Measurements from ENCODE around the gene ITLN2.

ITLN2 gene

DNA sequence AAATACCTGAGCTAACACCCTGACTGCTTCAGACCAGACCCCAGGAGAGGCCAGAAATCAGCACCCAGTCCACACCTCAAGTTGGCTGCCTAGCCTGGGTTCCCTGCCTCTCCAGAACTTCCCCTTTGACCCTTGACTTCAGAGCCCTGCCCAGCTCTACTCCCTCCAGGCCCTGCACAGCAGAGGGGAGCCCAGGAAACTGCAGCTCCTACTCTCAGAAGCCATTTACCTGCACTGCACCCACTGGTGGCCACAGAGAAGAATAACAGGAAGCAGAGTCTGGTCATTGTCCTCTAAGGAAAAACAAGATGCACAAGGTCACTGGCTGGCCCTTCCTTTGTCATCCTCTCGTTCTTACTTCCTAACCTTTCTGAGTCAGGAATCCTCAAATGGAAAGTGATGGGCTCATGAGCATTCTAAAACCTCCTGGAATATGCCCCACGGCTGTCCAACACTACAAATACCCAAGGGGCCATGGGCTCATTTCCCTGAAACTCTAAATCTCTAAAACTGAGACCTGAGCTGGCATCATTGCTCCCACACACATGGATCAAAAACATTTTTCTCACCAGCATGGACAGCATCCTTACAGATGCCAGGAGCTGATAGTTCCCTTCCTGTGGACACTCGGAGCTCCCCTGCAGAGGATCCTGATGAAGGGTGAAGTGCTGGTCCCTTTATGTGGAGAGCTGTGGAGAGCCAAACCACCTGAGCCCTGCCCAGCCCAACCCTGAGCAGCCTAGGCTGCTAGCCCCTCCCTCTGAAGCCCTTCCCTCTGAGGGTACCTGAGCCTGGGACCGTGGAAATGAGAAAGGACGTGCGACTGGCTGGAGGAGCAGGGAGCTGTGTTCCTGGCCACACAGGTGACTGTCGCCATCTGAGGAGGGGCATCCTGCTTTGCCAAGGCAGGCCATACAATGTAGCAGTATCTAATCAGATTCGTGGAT lies at the start of gene ITLN2:
TSS of gene ITLN2 (minus strand) at position 652 of the 947 bp plus-strand sequence. CDS start at position 584, 68 bp downstream.
- DNase-seq = no peak

DNA sequence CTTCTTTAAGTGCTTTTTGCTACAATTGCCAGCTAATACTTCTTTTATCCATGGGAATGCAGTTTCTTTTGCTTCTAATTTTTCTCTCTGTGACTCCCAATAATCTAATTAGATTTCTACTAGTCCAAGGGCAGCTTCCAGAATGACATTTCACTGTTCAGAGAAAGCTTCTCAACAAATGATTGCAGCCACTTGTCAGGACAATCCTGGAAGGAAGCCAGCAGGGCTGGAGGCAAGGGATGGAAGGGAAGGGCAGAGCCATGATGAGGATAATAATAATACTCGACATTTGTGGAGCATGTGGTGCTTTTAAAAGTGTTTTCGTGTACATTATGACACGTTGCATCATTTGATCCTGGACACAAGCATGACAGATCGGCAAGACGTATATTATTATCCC lies 46.9 kb upstream of the ITLN2 start:
- no peak for DNase-seq

- no peak for DNase-seq
These were observed 46.3 kb upstream of the ITLN2 start for GRCh38 chr1:161000736-161001480.

- no peak for DNase-seq
These were observed 44.8 kb upstream of the ITLN2 start for GRCh38 chr1:160999376-160999775.

DNA sequence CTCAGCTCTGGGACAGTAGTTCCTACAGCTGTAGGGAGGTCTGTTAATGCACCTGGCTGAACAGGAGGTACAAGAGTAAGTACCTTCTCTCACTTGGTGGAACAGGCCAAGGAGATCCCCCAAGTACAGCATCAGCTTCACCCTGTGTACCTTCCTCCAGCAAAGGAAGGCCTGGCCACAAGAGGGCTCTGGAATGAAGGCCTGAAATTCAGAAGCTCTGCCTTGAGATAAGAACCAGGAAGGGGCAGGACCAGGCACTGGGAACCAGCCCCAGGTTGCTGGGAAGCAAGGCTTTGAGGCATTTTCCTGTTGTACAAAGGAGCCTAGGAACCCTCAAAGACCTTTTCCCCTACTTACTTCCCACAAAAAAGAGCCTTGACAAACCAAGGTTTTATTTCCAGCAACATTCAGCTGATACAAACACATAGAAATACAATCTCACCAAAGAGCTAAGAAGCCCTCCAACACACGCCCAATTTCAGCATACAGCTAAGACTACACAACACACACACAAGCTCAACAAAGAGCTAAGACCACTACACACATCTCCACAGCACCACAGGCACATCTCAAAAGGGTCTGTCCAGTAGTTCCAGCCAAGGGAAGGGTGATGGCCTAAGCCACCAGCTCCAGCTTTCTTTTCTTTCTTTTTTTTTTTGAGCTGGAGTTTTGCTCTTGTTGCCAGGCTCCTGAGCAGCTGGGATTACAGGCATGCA lies 42.9 kb upstream of the ITLN2 start:
- peak; percentile 9 for DNase-seq

DNA sequence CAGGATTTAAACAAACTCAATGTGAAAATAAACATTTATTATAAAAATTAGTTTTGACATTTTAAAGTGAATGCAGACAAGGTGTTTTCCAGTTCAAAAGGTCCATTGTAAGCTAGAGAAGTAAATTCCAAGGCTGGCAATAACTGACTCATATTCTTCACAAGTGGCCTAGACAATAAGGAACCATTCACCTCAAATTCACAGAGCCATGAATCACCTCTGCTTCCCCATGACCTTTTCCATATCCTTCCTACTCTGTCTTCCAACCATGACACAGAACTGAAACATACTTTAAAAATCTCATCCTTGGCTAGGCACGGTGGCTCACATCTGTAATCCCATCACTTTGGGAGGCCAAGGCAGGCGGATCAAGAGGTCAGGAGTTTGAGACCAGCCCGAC lies 41.6 kb upstream of the ITLN2 start:
- DNase-seq = no peak

DNA sequence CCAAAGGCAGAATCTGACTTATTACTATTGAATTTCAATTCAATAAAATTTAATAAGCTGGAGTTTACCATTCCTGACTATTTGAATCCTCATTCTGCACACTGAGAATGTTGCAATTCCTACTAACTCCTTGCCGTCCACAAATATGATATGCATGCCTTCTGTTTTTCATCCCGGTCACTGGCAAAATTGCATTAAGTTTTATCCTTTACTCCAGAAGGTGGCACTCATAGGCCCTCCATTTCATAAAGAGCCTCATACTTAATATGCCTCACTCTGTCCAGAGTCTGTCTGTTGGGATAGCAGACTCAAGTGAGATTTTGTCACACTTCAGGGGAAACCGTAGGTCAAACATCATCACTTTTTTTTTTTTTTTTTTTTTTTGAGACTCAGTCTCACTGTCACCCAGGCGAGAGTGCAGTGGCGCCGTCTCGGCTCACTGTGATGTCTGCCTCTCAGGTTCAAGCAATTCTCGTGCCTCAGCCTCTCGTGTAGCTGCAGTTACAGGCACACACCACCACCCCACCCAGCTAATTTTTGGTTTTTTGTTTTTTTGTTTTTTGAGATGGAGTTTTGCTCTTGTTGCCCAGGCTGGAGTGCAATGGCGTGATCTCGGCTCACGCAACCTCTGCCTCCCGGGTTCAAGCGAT lies 39.1 kb upstream of the ITLN2 start:
- peak; percentile 20 for DNase-seq

DNA sequence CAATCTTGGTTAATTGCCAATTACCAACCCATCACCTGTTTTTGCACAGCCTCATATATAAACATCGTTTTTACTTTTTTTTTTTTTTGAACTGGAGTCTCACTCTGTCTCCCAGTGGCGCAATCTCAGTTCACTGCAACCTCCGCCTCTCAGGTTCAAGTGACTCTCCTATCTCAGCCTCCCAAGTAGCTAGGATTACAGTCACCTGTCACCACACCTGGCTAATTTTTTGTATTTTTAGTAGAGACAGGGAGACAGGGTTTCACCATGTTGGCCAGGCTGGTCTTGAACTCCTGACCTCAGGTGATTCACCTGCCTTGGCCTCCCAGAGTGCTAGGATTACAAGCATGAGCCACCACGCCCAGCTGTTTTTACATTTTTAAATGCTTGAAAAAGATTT lies 37.4 kb upstream of the ITLN2 start:
- DNase-seq = peak; percentile 26

- DNase-seq = no peak
These were observed 32.9 kb upstream of the ITLN2 start for GRCh38 chr1:160987359-160988050.

GRCh38 chr1:160985723-160986122 lies 31.1 kb upstream of the ITLN2 start:
- no peak for DNase-seq

DNA sequence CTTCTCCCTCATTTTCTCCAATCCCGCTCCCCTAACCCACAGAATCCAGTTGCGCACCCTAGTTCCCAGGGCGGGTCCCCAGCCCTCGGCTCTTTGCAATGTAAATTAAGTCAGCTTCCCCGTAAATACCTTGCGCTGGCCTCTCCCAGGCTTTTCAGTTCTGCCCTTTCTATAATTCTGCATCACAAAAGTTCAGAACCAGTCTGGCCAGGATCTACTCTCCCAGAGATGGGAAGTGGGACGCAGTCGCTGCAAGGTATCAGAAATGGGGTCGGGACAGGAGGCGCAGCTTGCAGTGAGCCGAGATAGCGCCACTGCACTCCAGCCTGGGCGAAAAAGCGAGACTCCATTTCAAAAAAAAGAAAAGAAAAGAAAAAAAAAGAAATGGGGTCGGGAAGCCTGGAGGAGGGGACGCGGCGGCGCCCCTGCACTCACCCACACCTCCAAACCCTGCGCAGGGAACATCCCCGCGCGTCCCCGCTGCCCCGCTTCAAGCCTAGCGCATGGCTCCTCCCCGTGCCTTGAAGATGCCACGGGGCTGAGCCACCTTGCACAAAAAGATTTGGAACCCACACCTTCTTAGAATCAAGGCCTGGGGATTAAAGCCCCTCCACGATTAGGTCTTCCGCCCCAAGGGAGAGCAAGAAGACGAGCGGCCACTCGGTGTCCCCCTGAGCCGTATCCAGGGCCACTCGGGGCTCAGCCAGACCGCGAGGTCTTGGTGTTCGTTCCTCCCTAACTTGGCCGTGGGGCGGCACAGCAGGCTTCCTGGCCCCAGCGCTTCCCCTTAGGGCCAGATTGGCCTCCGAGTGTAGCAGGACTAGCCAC lies 27.2 kb upstream of the ITLN2 start:
- DNase-seq = no peak

DNA sequence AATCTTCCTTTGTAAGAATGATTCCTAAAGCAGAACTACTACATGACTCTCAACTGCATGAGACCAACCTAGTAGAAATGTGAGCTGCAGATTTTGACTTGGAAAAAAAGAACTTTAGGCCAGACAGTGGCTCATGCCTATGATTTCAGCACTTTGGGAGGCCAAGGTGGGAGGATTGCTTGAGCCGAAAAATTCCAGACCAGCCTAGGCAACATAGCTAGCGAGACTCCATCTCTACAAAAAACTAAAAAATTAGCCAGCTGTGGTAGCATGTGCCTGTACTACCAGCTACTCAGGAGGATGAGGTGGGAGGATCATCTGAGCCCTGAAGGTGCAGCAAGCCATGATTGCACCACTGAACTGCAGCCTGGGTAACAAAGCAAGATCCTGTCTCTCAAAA lies 24.7 kb upstream of the ITLN2 start:
- DNase-seq = no peak

GRCh38 chr1:160978510-160978927 lies 23.9 kb upstream of the ITLN2 start:
- DNase-seq = peak; percentile 6

DNA sequence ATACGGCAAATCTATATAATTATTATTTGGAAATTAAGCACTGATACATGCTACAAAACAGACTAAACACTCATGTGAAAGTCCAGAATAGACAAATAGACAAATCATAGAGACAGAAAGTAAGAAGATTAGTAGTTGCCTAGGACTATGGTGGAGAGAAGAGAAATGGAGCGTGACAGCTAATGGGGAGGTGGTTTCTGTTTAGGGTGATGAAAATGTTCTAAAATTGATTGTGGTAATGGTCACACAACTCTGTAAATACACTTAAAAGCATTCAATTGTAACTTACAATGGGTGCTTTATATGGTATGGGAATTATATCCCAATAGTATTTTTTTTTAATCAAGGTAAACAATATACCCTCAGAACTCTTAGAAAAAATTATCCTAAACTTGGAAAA lies 20.4 kb upstream of the ITLN2 start:
- no peak for DNase-seq

- no peak for DNase-seq
These were observed 18.9 kb upstream of the ITLN2 start for GRCh38 chr1:160973491-160973890.

DNA sequence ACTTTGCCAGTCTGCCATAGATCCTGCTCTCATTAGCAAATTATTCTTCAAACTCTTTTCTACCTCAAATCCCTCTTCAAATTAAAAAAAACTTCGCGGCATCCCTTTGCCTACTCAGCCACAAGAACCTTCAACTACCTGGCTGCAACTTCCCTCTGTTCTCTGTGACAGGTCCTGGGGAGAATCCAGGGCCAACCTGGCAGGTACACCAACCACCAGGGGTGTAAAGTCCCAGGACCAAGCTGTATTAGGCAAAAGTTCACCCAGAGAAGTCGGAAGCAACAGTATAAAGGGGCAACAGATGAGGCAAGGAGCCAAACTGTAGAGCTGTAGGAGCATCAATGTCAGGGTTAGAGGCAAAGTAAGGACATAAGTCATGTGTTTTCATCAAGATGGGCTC lies 18.3 kb upstream of the ITLN2 start:
- no peak for DNase-seq

GRCh38 chr1:160971618-160972056 lies 17.0 kb upstream of the ITLN2 start:
- DNase-seq = no peak

GRCh38 chr1:160963521-160963920 lies 8.9 kb upstream of the ITLN2 start:
- DNase-seq = peak; percentile 49

- DNase-seq = no peak
These were observed 6.8 kb upstream of the ITLN2 start for GRCh38 chr1:160961419-160961818.

GRCh38 chr1:160956966-160957365 lies 2.4 kb upstream of the ITLN2 start:
- DNase-seq = peak; percentile 28

DNA sequence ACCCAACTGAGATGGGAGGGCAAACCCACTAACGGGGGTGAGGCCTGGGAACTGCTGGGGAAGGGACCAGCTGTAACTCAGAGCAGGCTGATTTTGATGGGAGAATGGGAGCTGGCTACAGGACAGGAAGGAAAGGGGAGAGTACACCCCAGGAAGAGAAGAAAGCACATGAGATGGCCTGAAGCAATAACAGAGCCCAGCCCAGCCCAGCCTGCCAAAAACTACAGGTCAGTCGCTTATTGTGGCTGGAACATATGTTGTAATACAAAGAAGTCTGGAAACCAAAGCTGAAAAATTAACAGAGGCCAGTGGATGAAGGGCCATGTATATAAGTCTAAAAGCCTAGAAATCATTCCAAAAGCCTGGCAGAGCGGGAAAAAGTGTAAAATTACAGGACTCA lies 1.6 kb downstream of the ITLN2 start:
- DNase-seq = no peak

All from NCI-H2171 treated with DMSO at 0.1 percent for 48 hours (cell line).